ENCODE data around the gene BICRAL.

- TF ChIP-seq EP300 (IDR thresholded peaks at IDR 0.05; ENCODE audit: borderline replicate concordance) (no peak), MAX (IDR thresholded peaks at IDR 0.05) (no peak), REST (IDR thresholded peaks at IDR 0.05; ENCODE audit: low read depth) (no peak), CREB1 (IDR thresholded peaks at IDR 0.05; ENCODE audit: low read depth) (no peak)
Measured at GRCh38 chr6:42848700-42849099, 66.8 kb downstream of the BICRAL start.
